Endothelial cell of umbilical vein (primary cell): Measurements from ENCODE around the gene PON1.

ENCODE experiments used
- EZH2 ChIP-seq: IDR thresholded peaks from 2 replicates; pipeline ENCODE4 v1.6.1; 2012; ENCODE audit warnings: borderline replicate concordance, low read depth, mild to moderate bottlenecking, moderate library complexity, low read length, inconsistent platforms; ENCODE audit not compliant: severe bottlenecking
- GATA2 ChIP-seq: IDR thresholded peaks from 2 replicates; pipeline ENCODE4 v1.7.0; 2011; ENCODE audit warnings: low read depth, mild to moderate bottlenecking, moderate library complexity, mixed read lengths, low read length; ENCODE audit not compliant: insufficient read length, insufficient read depth
- POLR2A ChIP-seq: IDR thresholded peaks from 2 replicates; pipeline ENCODE4 v1.6.1; 2012; ENCODE audit warnings: low read depth, mild to moderate bottlenecking, control low read depth, low read length
- POLR2AphosphoS5 ChIP-seq: IDR thresholded peaks from 2 replicates; pipeline ENCODE4 v1.6.1; 2012; ENCODE audit warnings: low read depth, mild to moderate bottlenecking, control low read depth, low read length, moderate library complexity; ENCODE audit not compliant: insufficient read depth
- TF ChIP-seq, protein P1 (sequence below), 2 donors: IDR thresholded peaks; 1 replicate in 1 of 2; 2 replicates in 1 of 2; pipeline ENCODE4 v1.5.1; 2011; ENCODE audit warnings: low read length in 2 of 2, mild to moderate bottlenecking in 2 of 2, moderate library complexity in 2 of 2, control low read depth in 1 of 2, inconsistent platforms in 1 of 2, low read depth in 1 of 2; ENCODE audit not compliant: insufficient read depth in 1 of 2; ENCODE audit errors: extremely low read depth in 1 of 2

- TF ChIP-seq, protein P1, sequence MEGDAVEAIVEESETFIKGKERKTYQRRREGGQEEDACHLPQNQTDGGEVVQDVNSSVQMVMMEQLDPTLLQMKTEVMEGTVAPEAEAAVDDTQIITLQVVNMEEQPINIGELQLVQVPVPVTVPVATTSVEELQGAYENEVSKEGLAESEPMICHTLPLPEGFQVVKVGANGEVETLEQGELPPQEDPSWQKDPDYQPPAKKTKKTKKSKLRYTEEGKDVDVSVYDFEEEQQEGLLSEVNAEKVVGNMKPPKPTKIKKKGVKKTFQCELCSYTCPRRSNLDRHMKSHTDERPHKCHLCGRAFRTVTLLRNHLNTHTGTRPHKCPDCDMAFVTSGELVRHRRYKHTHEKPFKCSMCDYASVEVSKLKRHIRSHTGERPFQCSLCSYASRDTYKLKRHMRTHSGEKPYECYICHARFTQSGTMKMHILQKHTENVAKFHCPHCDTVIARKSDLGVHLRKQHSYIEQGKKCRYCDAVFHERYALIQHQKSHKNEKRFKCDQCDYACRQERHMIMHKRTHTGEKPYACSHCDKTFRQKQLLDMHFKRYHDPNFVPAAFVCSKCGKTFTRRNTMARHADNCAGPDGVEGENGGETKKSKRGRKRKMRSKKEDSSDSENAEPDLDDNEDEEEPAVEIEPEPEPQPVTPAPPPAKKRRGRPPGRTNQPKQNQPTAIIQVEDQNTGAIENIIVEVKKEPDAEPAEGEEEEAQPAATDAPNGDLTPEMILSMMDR (IDR thresholded peaks at IDR 0.05; ENCODE audit: extremely low read depth in 1 of 2, insufficient read depth in 1 of 2, low read depth in 1 of 2, low read length in 2 of 2): no peak
- no peak for TF ChIP-seq POLR2A
- no peak for TF ChIP-seq EZH2
- no peak for TF ChIP-seq GATA2
- no peak for TF ChIP-seq POLR2AphosphoS5
Measured at GRCh38 chr7:95318501-95319100, 5.7 kb downstream of the PON1 start.
